Stomach smooth muscle (tissue), 2 donors: Measurements from ENCODE around the gene OR4K13.

ENCODE experiments used
- H3K27ac ChIP-seq: one replicate; pipeline ENCODE4 v1.7.0; 2013; ENCODE audit warnings: mild to moderate bottlenecking, low read length, inconsistent platforms
- H3K27me3 ChIP-seq, 2 donors: one replicate each; pipeline ENCODE4 v1.7.0; 2013; ENCODE audit warnings: low read length in 2 of 2; ENCODE audit not compliant: insufficient read depth in 2 of 2, control insufficient read depth in 1 of 2
- H3K36me3 ChIP-seq, 2 donors: one replicate each; pipeline ENCODE4 v1.7.0; 2013; ENCODE audit warnings: low read length in 2 of 2; ENCODE audit not compliant: control insufficient read depth in 2 of 2, insufficient read depth in 2 of 2
- H3K4me1 ChIP-seq: one replicate; pipeline ENCODE4 v1.7.0; 2013; ENCODE audit warnings: low read length; ENCODE audit not compliant: control insufficient read depth, insufficient read depth
- H3K4me3 ChIP-seq, 2 donors: one replicate each; pipeline ENCODE4 v1.7.0; 2013; ENCODE audit warnings: low read length in 2 of 2
- H3K9ac ChIP-seq, 2 donors: one replicate each; pipeline ENCODE4 v1.7.0; 2013; ENCODE audit warnings: low read length in 2 of 2, mild to moderate bottlenecking in 1 of 2
- H3K9me3 ChIP-seq, 2 donors: one replicate each; pipeline ENCODE4 v1.7.0; 2013; ENCODE audit warnings: low read length in 2 of 2; ENCODE audit not compliant: control insufficient read depth in 2 of 2
- donor health status: healthy.
- donor health status: Pancreatic carcinoma.

The OR4K13 gene

DNA sequence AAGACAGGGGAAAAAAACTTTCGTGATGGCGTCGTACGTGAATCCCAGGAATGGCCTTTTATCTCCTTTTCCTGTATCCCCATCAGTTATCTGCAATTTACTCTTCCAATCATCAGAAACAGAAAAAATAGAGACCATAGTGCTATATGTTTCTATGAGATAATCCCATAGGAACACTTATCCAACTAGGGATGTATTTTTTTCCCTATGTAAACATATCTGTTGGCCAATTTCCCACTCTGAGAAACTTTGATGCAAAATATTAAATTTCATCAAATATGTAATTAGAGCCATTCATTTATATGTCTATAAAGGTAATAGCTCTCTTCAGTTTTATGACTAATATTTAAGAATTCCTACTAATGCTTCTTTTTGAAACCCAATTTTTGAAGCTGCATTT lies at the start of gene OR4K13:
OR4K13 (minus strand) TSS at position 101 of the 400 bp plus-strand sequence. CDS start 1,280 bp downstream, outside the sequence.
- Histone ChIP-seq H3K9me3 (no peaks in the 10 kb centered on the region), H3K27me3 (no peaks in the 10 kb centered on the region), H3K4me3 (no peak within 1 kb of the TSS)

DNA sequence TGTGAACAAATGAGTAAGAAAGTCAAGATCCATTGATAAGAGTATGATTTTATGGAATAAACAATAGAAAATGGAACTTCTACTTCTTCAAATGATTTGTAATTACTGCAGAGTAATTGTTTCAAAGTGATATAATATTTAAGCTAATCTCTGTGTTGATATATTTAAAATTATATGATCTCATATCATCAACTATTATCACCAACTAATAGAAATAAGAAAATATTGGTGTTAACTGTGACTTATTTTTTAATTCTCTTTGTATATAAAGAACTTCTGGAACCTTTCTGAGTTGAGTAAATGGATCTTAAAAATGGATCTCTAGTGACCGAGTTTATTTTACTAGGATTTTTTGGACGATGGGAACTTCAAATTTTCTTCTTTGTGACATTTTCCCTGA lies 23.9 kb upstream of the OR4K13 start, which contains the start of gene OR4L1:
OR4L1 (plus strand) TSS at position 301 of the 400 bp plus-strand sequence; CDS start at position 301, 0 bp downstream.
- H3K36me3 ChIP-seq = no peaks in the 10 kb centered on the region
- no peak within 1 kb of the TSS for H3K4me3 ChIP-seq
- H3K27me3 ChIP-seq = no peaks in the 10 kb centered on the region
- no peak within 1 kb of the TSS for H3K9ac ChIP-seq
- H3K4me1 ChIP-seq = no peaks in the 10 kb centered on the region
- no peak within 1 kb of the TSS for H3K27ac ChIP-seq
- H3K9me3 ChIP-seq = peaks cover 2 to 5% of the 10 kb centered on the region in 2 donors

More for the DNA sequence above, at the start of gene OR4K13:
- no peak within 1 kb of the TSS for H3K9ac ChIP-seq
- no peak within 1 kb of the TSS for H3K27ac ChIP-seq
- H3K4me1 ChIP-seq = no peaks in the 10 kb centered on the region
- H3K36me3 ChIP-seq = no peaks in the 10 kb centered on the region

DNA sequence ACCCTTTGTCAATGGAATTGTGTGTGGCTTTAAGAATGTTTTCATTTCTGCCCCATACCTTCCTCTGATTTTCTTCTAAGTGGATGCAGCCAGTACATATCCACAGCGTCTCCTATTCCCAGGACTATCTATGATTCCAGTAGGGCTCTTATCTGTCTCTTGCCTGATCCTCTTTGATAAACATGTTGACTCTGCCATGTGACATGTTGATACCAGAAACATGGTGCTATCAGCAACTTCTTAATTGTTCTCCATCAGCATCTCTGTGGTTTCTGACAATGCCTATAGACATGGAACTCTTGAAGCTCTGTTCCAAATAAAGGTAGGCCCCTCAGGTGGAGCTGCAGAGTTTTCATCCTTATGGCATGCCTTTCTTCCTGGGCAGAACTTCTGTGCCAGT lies 12.4 kb upstream of the OR4K13 start:
- H3K36me3 ChIP-seq = no peaks in the 10 kb centered on the region
- H3K9me3 ChIP-seq = no peaks in the 10 kb centered on the region
- no peak overlapping the region for H3K27ac ChIP-seq
- no peaks in the 10 kb centered on the region for H3K4me1 ChIP-seq
- H3K9ac ChIP-seq = no peak overlapping the region
- H3K27me3 ChIP-seq = no peaks in the 10 kb centered on the region
- no peak overlapping the region for H3K4me3 ChIP-seq

DNA sequence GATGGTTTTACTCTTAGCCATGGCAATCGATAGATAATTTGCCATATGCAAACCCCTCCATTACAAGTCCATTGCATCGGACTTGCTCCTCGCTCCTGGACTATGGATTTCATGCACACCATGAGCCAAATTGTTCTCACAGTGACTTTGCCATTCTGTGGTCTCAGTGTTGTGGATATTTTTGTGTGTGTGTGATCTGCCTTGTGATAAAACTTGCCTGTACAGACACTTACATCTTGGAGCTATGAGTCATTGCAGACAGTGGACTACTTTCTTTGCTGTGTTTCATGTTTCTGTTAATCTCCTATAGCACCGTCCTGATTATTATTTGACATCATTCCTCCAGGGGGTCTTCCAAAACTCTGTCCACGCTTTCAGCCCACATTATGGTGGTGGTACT lies 8.4 kb upstream of the OR4K13 start:
- H3K27ac ChIP-seq = no peak overlapping the region
- no peak overlapping the region for H3K4me3 ChIP-seq
- H3K9me3 ChIP-seq = no peaks in the 10 kb centered on the region
- H3K4me1 ChIP-seq = no peaks in the 10 kb centered on the region
- H3K9ac ChIP-seq = no peak overlapping the region
- H3K36me3 ChIP-seq = no peaks in the 10 kb centered on the region
- no peaks in the 10 kb centered on the region for H3K27me3 ChIP-seq

DNA sequence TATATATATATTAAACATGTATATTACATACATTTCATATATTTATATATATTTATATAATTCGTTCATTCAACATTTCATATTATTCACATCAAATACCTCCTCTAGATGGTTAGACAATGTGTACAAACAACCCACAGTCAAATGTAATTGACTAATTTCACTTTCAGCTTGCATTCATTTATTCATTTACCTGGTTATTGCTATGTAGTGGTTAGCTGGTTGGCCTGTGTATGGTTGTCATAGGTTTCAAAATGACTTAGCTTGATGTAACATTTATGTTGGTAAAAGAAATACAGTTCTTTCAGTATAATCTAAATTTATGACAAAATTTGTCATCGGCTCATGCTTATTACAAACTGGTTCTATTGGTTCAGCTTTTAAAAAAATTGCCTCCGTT lies 389 bp downstream of the OR4K13 start:
- H3K9ac ChIP-seq = no peak overlapping the region
- no peaks in the 10 kb centered on the region for H3K27me3 ChIP-seq
- H3K4me3 ChIP-seq = no peak overlapping the region
- H3K27ac ChIP-seq = no peak overlapping the region
- H3K9me3 ChIP-seq = no peaks in the 10 kb centered on the region
- no peaks in the 10 kb centered on the region for H3K36me3 ChIP-seq
- H3K4me1 ChIP-seq = no peaks in the 10 kb centered on the region

- H3K36me3 ChIP-seq = no peaks in the 10 kb centered on the region
- H3K4me3 ChIP-seq = no peak overlapping the region
- H3K27me3 ChIP-seq = no peaks in the 10 kb centered on the region
- H3K9ac ChIP-seq = no peak overlapping the region
- H3K9me3 ChIP-seq = no peaks in the 10 kb centered on the region
- no peaks in the 10 kb centered on the region for H3K4me1 ChIP-seq
- no peak overlapping the region for H3K27ac ChIP-seq
These were observed 4.8 kb downstream of the OR4K13 start for GRCh38 chr14:20031058-20031457.

DNA sequence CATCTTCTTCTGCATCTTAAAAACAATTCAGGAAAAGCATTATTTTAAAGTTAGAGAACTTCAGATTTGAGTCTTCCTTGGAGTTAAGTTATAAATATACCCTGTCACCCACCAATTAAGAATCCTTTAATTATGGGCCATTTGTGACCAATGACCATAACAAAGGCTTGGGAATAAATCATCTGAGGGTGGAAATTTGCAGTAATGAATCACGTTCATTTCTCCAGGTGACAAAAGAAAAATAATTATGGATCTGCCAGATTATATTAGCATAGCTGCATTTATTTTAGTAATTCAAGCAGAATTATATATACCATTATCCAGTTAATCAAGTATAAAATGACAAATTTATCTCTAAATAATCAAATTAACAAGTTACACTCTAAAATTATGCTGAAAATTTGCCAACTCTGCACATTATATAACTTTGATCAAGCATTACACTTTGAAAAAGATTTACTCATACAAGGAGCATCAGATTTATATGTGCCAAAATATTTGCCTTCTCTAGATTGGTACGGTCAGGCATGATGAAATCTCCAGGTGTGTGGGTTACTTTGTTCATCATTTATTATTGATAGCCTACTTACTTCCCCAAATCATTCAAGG lies 16.5 kb downstream of the OR4K13 start, which contains the start of gene OR4K14:
OR4K14 (minus strand) TSS at position 51 of the 609 bp plus-strand sequence. CDS start 4,114 bp downstream, outside the sequence.
- no peak within 1 kb of the TSS for H3K9ac ChIP-seq
- H3K4me3 ChIP-seq = no peak within 1 kb of the TSS
- no peak within 1 kb of the TSS for H3K27ac ChIP-seq
- H3K4me1 ChIP-seq = no peaks in the 10 kb centered on the region
- H3K36me3 ChIP-seq = no peaks in the 10 kb centered on the region
- H3K27me3 ChIP-seq = no peaks in the 10 kb centered on the region
- H3K9me3 ChIP-seq = no peaks in the 10 kb centered on the region

DNA sequence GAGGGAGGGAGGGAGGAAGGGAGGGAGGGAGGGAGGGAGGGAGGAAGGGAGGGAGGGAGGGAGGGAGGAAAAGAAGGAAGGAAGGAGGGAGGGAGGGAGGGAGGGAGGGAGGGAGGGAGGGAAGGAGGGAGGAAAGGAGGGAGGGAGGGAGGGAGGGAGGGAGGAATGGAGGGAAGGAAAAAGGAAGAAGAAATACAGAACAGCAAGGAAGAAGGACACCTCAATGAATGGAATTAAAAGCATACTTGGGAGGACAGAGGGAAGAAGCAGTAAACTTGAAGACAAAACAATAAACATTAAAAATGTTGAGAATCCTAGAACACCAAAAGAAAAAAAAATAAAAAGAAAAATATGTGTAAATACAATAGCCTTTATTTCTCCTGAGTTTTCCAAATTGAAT lies 27.7 kb downstream of the OR4K13 start:
- Histone ChIP-seq H3K36me3 (no peaks in the 10 kb centered on the region), H3K27ac (no peak overlapping the region), H3K9me3 (peaks cover 0 to 2% of the 10 kb centered on the region in 2 donors), H3K9ac (no peak overlapping the region), H3K4me3 (no peak overlapping the region), H3K27me3 (no peaks in the 10 kb centered on the region), H3K4me1 (no peaks in the 10 kb centered on the region)

DNA sequence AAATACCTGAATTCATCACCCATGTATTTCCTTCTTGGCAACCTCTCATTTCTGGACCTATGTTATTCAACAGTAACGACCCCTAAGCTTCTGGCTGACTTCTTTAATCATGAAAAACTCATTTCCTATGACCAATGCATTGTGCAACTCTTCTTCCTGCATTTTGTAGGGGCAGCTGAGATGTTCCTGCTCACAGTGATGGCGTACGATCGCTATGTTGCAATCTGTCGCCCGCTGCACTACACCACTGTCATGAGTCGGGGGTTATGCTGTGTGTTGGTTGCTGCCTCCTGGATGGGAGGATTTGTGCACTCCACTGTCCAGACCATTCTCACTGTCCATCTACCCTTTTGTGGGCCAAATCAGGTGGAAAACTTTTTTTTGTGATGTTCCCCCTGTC lies 33.5 kb downstream of the OR4K13 start:
- H3K4me1 ChIP-seq = no peaks in the 10 kb centered on the region
- H3K27me3 ChIP-seq = no peaks in the 10 kb centered on the region
- no peaks in the 10 kb centered on the region for H3K36me3 ChIP-seq

GRCh38 chr14:20001863-20002262 lies 34.0 kb downstream of the OR4K13 start, which contains the start of gene OR4Q2:
Gene OR4Q2, plus strand, starts transcription at chr14:20002163.
- Histone ChIP-seq H3K27me3 (no peaks in the 10 kb centered on the region), H3K36me3 (no peaks in the 10 kb centered on the region), H3K4me3 (no peak within 1 kb of the TSS), H3K9ac (no peak within 1 kb of the TSS), H3K4me1 (no peaks in the 10 kb centered on the region), H3K27ac (no peak within 1 kb of the TSS), H3K9me3 (peaks cover 0 to 2% of the 10 kb centered on the region in 2 donors)

More for the DNA sequence above, 33.5 kb downstream of the OR4K13 start:
- Histone ChIP-seq H3K9me3 (peaks cover 0 to 2% of the 10 kb centered on the region in 2 donors), H3K4me3 (no peak overlapping the region), H3K9ac (no peak overlapping the region), H3K27ac (no peak overlapping the region)

- no peak overlapping the region for H3K27ac ChIP-seq
- H3K36me3 ChIP-seq = no peaks in the 10 kb centered on the region
- no peak overlapping the region for H3K4me3 ChIP-seq
- no peaks in the 10 kb centered on the region for H3K4me1 ChIP-seq
- no peaks in the 10 kb centered on the region for H3K27me3 ChIP-seq
- no peak overlapping the region for H3K9ac ChIP-seq
- no peaks in the 10 kb centered on the region for H3K9me3 ChIP-seq
These were observed 42.4 kb downstream of the OR4K13 start for GRCh38 chr14:19993438-19993837.
